Hepatocyte (in vitro differentiated cells): ENCODE measurements around the gene HIP1R. TPM values are rescaled to one million over a fixed set of nuclear protein-coding genes. Genes with fewer than 3 reads are reported as not detected.

Experiments used
- DNase-seq: peaks from one replicate; pipeline ENCODE4 v3.0.0-alpha.2; 2016; ENCODE audit warnings: low spot score
- H2AFZ ChIP-seq: fragments of 200-600 bp; sonication (generic); 2 replicates; pipeline ENCODE4 v1.6.0; 2016; ENCODE audit warnings: antibody characterized with exemption, mild to moderate bottlenecking
- H3K27ac ChIP-seq: fragments of 200-600 bp; sonication (generic); 2 replicates; pipeline ENCODE4 v1.5.1; 2016; ENCODE audit warnings: mild to moderate bottlenecking
- H3K27me3 ChIP-seq: fragments of 200-600 bp; sonication (generic); 2 replicates; pipeline ENCODE4 v1.6.1; 2016
- H3K36me3 ChIP-seq: fragments of 200-600 bp; sonication (generic); replicated peaks from 2 replicates; pipeline ENCODE4 v1.5.1; 2016; ENCODE audit warnings: low read depth; ENCODE audit not compliant: insufficient read depth
- H3K4me1 ChIP-seq: fragments of 200-600 bp; sonication (generic); 2 replicates; pipeline ENCODE4 v1.5.1; 2016; ENCODE audit warnings: mild to moderate bottlenecking, moderate library complexity; ENCODE audit not compliant: insufficient read depth
- H3K4me2 ChIP-seq: fragments of 200-600 bp; sonication (generic); 2 replicates; pipeline ENCODE4 v1.6.0; 2016
- H3K4me3 ChIP-seq: fragments of 200-600 bp; sonication (generic); 2 replicates; pipeline ENCODE4 v1.5.1; 2016; ENCODE audit warnings: mild to moderate bottlenecking
- H3K79me2 ChIP-seq: fragments of 200-600 bp; sonication (generic); 2 replicates; pipeline ENCODE4 v1.6.0; 2017; ENCODE audit warnings: mild to moderate bottlenecking
- H3K9me2 ChIP-seq: fragments of 200-600 bp; sonication (generic); replicated peaks from 2 replicates; pipeline ENCODE4 v1.6.0; 2017; ENCODE audit warnings: mild to moderate bottlenecking; ENCODE audit not compliant: insufficient read depth
- H3K9me3 ChIP-seq: fragments of 200-600 bp; sonication (generic); 2 replicates; pipeline ENCODE4 v1.5.1; 2016; ENCODE audit warnings: low read depth, mild to moderate bottlenecking
- H4K20me1 ChIP-seq: fragments of 200-600 bp; sonication (generic); 2 replicates; pipeline ENCODE4 v1.6.0; 2016; ENCODE audit warnings: mild to moderate bottlenecking; ENCODE audit not compliant: insufficient read depth, poor library complexity, severe bottlenecking
- EZH2 ChIP-seq: fragments of 200-600 bp; sonication (generic); IDR thresholded peaks from 2 replicates; pipeline ENCODE4 v1.6.1; 2016; ENCODE audit warnings: antibody characterized with exemption, mild to moderate bottlenecking, borderline replicate concordance
- EZH2phosphoT487 ChIP-seq: fragments of 200-600 bp; sonication (generic); IDR thresholded peaks from one replicate; pipeline ENCODE4 v1.6.1; 2018; ENCODE audit warnings: antibody characterized with exemption, mild to moderate bottlenecking, low read depth, moderate library complexity; ENCODE audit not compliant: unreplicated experiment, severe bottlenecking
- WGBS: methylation state at CpG from one replicate; pipeline ENCODE4 v1.1.6; 2016; ENCODE audit warnings: low lambda C conversion rate; ENCODE audit errors: missing lambda C conversion rate; 5-methylcytosine and 5-hydroxymethylcytosine counted together
- polyA plus RNA-seq: library from polyadenylated mRNA; unstranded; fragments of >200 nt; fragmentation: Nextera tagmentation; extraction: Ambion mirVana; gene quantifications from 2 replicates; pipeline ENCODE4 v1.2.1, GENCODE V29; 2016
- total RNA-seq: library from RNA; depleted of rRNA; stranded (reverse); fragments of >200 nt; gene quantifications from 2 replicates; pipeline ENCODE4 v1.2.3, GENCODE V29; 2014
- TF ChIP-seq, protein P1 (sequence below): fragments of 200-600 bp; sonication (generic); IDR thresholded peaks from 2 replicates; pipeline ENCODE4 v1.5.1; 2016; ENCODE audit warnings: antibody characterized with exemption, mild to moderate bottlenecking; ENCODE audit not compliant: poor library complexity

Gene HIP1R
- total and polyA plus RNA-seq, 2 experiments from 2014 or later, result 31.8 to 44.3 TPM

DNA sequence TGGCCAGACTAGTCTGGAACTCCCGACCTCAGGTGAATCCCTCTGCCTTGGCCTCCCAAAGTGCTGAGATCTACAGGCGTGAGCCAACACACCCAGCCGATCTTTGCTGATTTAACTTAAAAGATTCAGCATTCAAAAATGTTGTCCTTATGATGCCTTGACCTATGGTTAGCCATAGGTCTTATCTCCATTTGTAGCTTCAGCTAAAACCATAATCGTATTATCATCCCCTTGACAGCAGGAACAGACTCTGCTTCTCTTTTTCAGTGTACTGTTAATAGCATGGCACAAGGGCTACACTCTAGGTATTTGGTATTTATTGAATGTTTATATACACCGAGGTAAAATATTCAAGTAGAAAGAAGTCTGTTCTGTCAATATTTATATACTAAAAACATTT, 45.6 kb upstream of the HIP1R start:
- 84% methylated on average over 5 of the region's 5 CpGs for WGBS
- no peaks in the 10 kb centered on the region for H4K20me1 ChIP-seq
- DNase-seq, result no peak
- no peaks in the 10 kb centered on the region for H3K36me3 ChIP-seq
- no peaks in the 10 kb centered on the region for H3K9me2 ChIP-seq
- TF ChIP-seq, protein P1, sequence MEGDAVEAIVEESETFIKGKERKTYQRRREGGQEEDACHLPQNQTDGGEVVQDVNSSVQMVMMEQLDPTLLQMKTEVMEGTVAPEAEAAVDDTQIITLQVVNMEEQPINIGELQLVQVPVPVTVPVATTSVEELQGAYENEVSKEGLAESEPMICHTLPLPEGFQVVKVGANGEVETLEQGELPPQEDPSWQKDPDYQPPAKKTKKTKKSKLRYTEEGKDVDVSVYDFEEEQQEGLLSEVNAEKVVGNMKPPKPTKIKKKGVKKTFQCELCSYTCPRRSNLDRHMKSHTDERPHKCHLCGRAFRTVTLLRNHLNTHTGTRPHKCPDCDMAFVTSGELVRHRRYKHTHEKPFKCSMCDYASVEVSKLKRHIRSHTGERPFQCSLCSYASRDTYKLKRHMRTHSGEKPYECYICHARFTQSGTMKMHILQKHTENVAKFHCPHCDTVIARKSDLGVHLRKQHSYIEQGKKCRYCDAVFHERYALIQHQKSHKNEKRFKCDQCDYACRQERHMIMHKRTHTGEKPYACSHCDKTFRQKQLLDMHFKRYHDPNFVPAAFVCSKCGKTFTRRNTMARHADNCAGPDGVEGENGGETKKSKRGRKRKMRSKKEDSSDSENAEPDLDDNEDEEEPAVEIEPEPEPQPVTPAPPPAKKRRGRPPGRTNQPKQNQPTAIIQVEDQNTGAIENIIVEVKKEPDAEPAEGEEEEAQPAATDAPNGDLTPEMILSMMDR, result no peak
- no peak for TF ChIP-seq EZH2
- no peak for TF ChIP-seq EZH2phosphoT487
- no peak overlapping the region for H3K27ac ChIP-seq
- H3K4me2 ChIP-seq, result no peak overlapping the region
- H3K9me3 ChIP-seq, result no peaks in the 10 kb centered on the region
- H3K79me2 ChIP-seq, result no peaks in the 10 kb centered on the region
- no peaks in the 10 kb centered on the region for H3K27me3 ChIP-seq
- no peaks in the 10 kb centered on the region for H3K4me1 ChIP-seq
- H2AFZ ChIP-seq, result no peak overlapping the region
- no peak overlapping the region for H3K4me3 ChIP-seq

DNA sequence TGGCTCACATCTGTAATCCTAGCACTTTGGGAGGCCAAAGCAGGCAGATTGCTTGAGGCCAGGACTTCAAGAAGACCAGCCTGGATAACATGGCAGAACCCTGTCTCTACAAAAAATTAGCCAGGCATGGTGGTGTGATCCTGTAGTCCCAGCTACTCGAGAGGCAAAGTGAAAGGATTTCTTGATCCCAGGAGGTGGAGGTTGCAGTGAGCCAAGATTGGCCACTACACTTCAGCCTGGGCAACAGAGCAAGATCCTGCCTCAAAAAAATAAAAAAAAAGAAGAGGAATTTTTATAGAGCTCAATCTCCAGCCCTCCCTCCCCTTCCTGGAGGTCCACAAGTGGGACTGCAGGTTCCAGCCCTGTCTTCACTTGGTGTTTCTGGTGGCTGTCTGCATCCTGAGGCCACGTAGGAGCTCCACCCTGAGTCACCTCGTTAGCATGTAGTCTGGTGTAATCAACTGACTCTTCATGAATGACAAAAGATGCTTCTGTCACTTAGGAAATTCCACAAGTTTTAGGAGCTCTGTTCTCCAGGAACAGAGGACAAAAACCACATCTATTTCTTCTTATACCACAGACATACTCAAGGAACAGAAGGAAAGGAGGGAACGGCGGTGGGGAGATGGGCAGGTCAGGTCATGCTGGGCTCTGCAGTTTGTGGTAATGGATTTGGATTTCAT, 44.7 kb upstream of the HIP1R start:
- Histone ChIP-seq H3K36me3 (no peaks in the 10 kb centered on the region), H3K79me2 (no peaks in the 10 kb centered on the region), H3K27me3 (no peaks in the 10 kb centered on the region), H4K20me1 (no peaks in the 10 kb centered on the region), H3K9me3 (no peaks in the 10 kb centered on the region), H3K9me2 (no peaks in the 10 kb centered on the region), H3K4me1 (no peaks in the 10 kb centered on the region), H3K4me3 (no peak overlapping the region), H3K4me2 (no peak overlapping the region), H2AFZ (no peak overlapping the region), H3K27ac (no peak overlapping the region)
- no peak for TF ChIP-seq EZH2
- TF ChIP-seq, protein P1, result no peak
- no peak for TF ChIP-seq EZH2phosphoT487
- DNase-seq, result no peak
- WGBS, result 79% methylated on average over 5 of the region's 5 CpGs

DNA sequence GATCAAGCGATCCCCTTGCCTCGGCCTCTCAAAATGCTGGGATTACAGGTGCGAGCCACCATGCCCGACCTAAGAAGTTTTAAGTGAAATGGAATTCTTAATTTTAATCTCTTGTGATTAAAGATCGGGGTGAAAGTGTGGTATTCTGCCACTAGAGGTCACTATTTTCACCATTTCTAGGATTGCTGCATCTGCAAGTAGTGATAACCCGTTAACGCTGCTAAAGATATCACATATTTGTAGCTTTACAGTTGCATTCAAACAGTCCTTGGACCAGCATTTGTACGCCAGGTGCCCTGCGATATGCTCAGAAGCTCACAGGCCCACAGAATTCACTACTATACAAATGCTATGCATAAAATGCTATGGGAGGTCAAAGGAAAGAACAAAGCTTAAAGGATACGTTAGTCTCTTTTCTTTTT, 41.6 kb upstream of the HIP1R start:
- H3K4me3 ChIP-seq, result no peak overlapping the region
- no peaks in the 10 kb centered on the region for H3K79me2 ChIP-seq
- DNase-seq, result peak; percentile 66
- TF ChIP-seq EZH2 (no peak), EZH2phosphoT487 (no peak)
- TF ChIP-seq, protein P1, result peak; percentile 83
- H3K27me3 ChIP-seq, result no peaks in the 10 kb centered on the region
- no peaks in the 10 kb centered on the region for H3K4me1 ChIP-seq
- H3K27ac ChIP-seq, result no peak overlapping the region
- no peaks in the 10 kb centered on the region for H3K9me2 ChIP-seq
- no peaks in the 10 kb centered on the region for H3K36me3 ChIP-seq
- H4K20me1 ChIP-seq, result no peaks in the 10 kb centered on the region
- no peaks in the 10 kb centered on the region for H3K9me3 ChIP-seq
- 35% methylated on average over 10 of the region's 10 CpGs for WGBS
- no peak overlapping the region for H2AFZ ChIP-seq
- H3K4me2 ChIP-seq, result no peak overlapping the region
